Rectal smooth muscle tissue (tissue), 1 donor: ENCODE results near the gene RBFOX1.
"Not testable (repeated sequence)": the region's sequence is repeated elsewhere in the genome, so short reads cannot be mapped to it uniquely, and the experiment has no call there.

Experiments
- H3K27ac ChIP-seq: one replicate; pipeline ENCODE4 v1.7.0; 2013; ENCODE audit warnings: low read depth, low read length, inconsistent platforms
- H3K27me3 ChIP-seq: one replicate; pipeline ENCODE4 v1.7.0; 2013; ENCODE audit warnings: low read length; ENCODE audit not compliant: control insufficient read depth, insufficient read depth
- H3K36me3 ChIP-seq: one replicate; pipeline ENCODE4 v1.7.0; 2013; ENCODE audit warnings: low read length; ENCODE audit not compliant: control insufficient read depth, insufficient read depth
- H3K4me1 ChIP-seq: one replicate; pipeline ENCODE4 v1.7.0; 2013; ENCODE audit warnings: low read length; ENCODE audit not compliant: control insufficient read depth, insufficient read depth
- H3K4me3 ChIP-seq: one replicate; pipeline ENCODE4 v1.7.0; 2013; ENCODE audit warnings: low read length
- H3K9ac ChIP-seq: one replicate; pipeline ENCODE4 v1.7.0; 2013; ENCODE audit warnings: low read length

The RBFOX1 gene

DNA sequence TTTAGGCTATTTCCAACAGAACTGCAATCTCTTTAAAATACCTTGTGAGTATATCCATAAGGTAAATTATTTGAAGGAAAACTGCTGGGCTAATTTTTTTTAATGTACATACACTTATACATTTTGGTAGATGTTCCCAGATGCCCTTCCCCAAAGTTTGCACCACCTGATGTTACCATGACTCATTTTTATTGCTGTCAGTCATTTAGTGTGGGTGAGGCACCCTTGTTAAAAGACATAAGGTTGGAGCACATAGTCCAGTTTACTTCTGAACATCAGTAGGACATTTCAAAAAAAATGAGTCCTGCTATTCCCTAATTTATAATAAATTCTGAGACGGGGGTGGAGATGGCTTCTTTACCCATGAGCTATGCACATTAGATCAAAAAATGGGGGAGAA is 138.6 kb downstream of the RBFOX1 start:
- H3K4me3 ChIP-seq = no peak overlapping the region
- H3K27ac ChIP-seq = no peak overlapping the region
- no peaks in the 10 kb centered on the region for H3K27me3 ChIP-seq
- no peak overlapping the region for H3K9ac ChIP-seq
- no peaks in the 10 kb centered on the region for H3K4me1 ChIP-seq
- H3K36me3 ChIP-seq = no peaks in the 10 kb centered on the region

DNA sequence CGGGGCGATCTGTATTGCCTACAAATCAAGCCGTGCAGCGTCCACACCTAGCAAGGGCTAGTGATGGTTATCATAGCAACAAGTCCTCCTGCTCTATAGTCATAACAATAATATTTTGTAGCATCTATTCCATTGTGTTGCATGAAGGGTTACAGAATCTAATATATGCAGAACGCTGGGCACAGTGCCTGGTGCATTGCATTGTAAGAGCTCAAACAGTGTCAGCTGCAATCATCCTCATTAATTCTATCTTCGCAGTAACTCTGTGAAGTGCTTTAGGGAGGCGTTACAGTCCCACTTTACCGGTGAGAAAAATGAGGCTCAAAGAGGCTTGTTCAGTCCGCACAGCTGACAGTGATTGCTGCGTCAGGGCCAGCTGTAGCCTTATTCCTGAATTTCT is 149.4 kb downstream of the RBFOX1 start:
- Histone ChIP-seq H3K4me3 (no peak overlapping the region), H3K27ac (no peak overlapping the region), H3K9ac (no peak overlapping the region), H3K4me1 (no peaks in the 10 kb centered on the region), H3K36me3 (no peaks in the 10 kb centered on the region), H3K27me3 (no peaks in the 10 kb centered on the region)

DNA sequence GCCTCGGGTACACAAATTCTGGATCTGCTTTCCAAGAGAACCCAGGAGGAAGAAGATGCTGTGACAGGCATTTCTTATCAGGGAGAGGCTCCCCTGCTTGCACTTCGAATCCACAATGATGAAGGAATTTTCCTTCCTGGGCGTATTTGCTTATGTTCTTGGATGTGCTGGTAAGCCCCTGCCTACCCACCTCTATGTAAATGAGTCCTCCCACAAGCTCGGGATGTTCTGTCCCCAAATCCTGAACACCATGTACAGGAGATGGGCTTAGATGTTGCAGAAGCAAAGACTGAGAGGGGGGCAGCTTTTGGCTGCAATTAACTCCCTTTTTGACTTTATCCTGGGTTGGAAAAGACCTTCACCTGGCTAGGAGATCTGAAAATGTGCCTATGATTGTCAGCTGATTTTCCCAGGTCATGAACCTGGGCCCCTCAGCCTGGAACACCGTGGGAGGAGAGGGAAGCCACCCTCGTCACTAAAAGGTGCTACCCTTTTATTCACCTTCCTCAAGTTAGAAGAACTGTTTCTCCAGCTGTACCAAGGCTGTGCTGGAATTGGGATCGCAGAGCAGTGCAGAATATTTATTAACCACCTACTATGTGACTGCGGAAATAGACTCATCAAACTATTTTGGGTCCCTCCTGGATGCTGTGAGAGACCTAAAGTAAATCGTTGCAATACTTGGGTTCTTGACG is 150.1 kb downstream of the RBFOX1 start:
- Histone ChIP-seq H3K36me3 (no peaks in the 10 kb centered on the region), H3K9ac (no peak overlapping the region)

DNA sequence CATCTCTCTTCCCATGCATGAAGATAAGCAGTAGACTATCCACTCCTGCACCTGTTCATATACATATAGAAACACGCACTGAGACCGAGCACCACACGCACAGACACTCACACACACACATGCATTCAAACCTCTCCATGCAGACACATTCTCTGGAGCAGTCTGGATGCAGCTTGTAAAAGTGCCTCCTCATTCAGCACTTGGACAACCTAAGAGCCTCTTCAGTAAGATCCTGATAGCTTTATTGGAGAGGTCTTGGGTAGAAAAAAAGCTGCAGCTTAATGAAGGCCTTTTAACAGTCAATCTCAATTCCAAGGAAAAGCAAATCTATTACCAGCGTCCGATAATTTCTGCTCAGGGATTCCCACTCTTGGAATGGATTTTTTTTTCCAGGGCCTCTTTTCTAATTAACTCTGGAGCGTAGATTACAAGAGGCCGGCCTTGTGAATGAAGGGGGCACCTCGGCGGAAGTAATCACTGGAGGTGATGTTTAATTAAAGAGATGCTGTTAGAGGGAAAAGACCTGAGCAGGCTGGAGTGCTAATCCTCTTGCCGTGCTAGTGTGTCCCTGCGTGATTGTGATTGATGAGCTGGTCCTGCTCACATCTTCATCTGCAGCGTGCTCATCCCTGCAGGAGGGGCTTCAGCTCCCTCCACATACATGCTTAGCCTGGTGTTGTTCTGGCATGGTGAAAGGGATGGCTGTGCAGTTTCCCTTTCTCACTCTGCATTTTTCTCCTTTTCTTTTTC is 155.1 kb downstream of the RBFOX1 start:
- Histone ChIP-seq H3K36me3 (no peaks in the 10 kb centered on the region), H3K9ac (no peak overlapping the region), H3K27ac (no peak overlapping the region), H3K27me3 (no peaks in the 10 kb centered on the region), H3K4me1 (no peaks in the 10 kb centered on the region), H3K4me3 (no peak overlapping the region)

More for the DNA sequence above, 150.1 kb downstream of the RBFOX1 start:
- Histone ChIP-seq H3K27me3 (no peaks in the 10 kb centered on the region), H3K27ac (no peak overlapping the region), H3K4me1 (no peaks in the 10 kb centered on the region), H3K4me3 (no peak overlapping the region)

DNA sequence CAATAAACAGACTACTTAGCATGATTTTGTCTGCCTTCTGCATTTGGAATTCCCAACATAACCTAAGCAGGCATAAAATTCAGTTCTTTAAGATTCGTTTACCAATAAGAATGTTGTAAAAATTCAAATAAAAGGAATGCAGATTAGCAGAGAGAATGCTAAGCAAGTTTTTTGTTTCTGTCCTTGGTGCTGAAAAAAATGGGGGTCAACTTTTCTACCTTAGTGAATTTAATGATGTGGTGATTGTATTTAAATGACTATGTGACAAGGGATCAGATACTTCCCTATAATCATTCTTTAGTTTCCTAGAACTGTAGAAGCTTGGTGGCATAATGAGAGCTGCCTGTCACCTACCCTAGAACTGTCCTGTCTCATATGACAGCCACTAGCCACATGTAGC is 159.5 kb downstream of the RBFOX1 start:
- Histone ChIP-seq H3K27ac (no peak overlapping the region), H3K4me3 (no peak overlapping the region), H3K4me1 (no peaks in the 10 kb centered on the region), H3K36me3 (no peaks in the 10 kb centered on the region), H3K27me3 (no peaks in the 10 kb centered on the region), H3K9ac (no peak overlapping the region)

DNA sequence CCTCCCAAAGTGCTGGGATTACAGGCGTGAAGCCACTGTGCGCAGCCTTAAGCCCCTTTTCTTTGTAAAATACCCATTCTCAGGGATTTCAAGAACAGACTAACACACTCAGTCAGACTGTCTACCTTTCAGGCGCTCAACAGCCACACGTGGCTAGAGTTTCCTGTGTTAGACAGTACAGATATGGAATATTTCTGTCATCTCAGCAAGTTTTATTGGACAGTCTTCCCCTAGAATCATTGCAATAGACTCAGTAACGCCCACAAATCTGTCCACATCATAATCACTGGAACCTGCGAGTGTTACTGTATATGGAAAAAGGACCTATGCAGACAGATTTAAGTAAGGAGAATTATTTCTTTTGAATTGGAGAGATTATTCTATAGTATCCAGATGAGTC is 160.5 kb downstream of the RBFOX1 start:
- no peak overlapping the region for H3K4me3 ChIP-seq
- H3K36me3 ChIP-seq = no peaks in the 10 kb centered on the region
- no peak overlapping the region for H3K27ac ChIP-seq
- H3K4me1 ChIP-seq = no peaks in the 10 kb centered on the region
- H3K27me3 ChIP-seq = no peaks in the 10 kb centered on the region
- no peak overlapping the region for H3K9ac ChIP-seq

DNA sequence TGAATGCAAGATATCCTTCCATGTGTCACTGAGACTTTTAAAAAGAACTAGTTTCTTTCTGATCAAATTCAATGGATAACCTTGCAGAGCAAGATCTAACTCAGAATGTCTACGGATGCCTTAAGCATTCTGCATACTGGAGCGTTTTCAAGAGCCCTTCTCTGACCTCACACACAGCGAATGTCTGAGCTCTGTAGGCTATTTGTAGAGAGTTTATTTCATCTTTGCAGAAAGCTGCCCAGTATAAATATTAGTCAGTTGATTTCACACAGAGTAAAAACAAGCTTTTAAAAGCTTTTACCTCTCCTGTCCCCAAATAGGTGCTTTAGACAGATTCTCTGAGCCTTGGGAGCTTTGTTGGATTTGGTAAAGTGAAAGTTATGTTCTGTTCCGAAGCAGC is 165.0 kb downstream of the RBFOX1 start:
- no peaks in the 10 kb centered on the region for H3K4me1 ChIP-seq
- H3K9ac ChIP-seq = no peak overlapping the region
- H3K27me3 ChIP-seq = no peaks in the 10 kb centered on the region
- H3K4me3 ChIP-seq = no peak overlapping the region
- no peaks in the 10 kb centered on the region for H3K36me3 ChIP-seq
- no peak overlapping the region for H3K27ac ChIP-seq

DNA sequence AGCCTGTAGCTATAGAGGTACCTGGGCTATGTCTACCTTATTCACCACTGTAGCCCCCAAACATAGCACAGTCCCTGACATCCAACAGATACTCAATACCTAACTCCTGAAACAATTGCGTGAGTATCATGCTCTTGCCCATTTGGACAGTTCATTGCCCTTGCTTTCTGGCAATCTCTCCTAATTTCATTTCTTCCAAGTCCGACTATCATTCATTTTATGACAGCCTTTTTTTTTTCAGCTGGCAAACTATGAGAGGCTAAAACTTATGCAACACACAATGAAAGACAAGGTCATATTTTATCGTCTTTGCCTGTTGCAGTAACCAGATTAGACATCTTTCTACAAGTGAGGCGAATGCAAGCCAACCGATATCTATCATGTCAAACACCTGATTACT is 169.2 kb downstream of the RBFOX1 start:
- Histone ChIP-seq H3K9ac (no peak overlapping the region), H3K36me3 (no peaks in the 10 kb centered on the region), H3K4me3 (no peak overlapping the region), H3K27me3 (no peaks in the 10 kb centered on the region), H3K4me1 (no peaks in the 10 kb centered on the region), H3K27ac (no peak overlapping the region)

DNA sequence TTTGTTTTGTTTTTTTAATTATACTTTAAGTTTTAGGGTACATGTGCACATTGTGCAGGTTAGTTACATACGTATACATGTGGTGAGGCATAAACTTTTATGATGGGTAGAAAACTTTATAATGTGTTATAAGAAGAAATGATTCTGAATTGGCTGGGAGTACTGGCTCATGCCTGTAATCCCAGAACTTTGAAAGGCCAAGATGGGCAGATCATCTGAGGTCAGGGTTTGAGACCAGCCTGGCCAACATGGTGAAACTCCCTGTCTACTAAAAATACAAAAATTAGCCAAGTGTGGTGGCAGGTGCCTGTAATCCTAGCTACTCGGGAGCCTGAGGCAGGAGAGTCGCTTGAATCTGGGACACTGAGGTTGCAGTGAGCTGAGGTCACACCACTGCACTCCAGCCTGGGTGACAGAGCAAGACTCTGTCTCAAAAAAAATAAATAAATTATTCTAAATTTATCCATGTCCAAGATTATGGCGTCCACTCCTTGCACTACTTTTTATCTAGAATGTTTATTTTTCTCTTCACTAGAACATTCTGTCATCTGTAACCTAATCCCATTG is 170.0 kb downstream of the RBFOX1 start:
- not testable (repeated sequence) for H3K4me1 ChIP-seq, H3K27ac ChIP-seq, H3K4me3 ChIP-seq, H3K9ac ChIP-seq, H3K27me3 ChIP-seq, H3K36me3 ChIP-seq

DNA sequence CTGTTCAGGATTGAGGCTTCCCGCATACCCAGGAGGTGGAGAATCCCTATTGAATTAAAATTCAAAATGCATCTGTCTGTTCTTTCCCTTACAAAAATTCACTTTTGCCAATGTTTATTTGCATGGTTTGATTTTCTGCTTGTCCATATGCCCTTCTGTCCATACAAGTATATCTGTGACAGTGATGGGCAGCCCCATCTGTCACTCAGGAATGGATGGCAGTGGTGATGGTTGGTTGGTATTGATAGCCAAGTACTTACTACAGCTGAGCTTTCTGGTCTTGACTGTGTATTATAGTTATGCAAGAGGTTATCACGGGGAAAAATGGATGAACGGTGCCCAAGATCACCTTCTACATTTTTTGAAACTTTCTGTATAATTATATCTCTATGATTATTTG is 171.0 kb downstream of the RBFOX1 start:
- H3K4me1 ChIP-seq = no peaks in the 10 kb centered on the region
- no peak overlapping the region for H3K27ac ChIP-seq
- no peak overlapping the region for H3K4me3 ChIP-seq
- no peaks in the 10 kb centered on the region for H3K27me3 ChIP-seq
- no peak overlapping the region for H3K9ac ChIP-seq
- no peaks in the 10 kb centered on the region for H3K36me3 ChIP-seq

DNA sequence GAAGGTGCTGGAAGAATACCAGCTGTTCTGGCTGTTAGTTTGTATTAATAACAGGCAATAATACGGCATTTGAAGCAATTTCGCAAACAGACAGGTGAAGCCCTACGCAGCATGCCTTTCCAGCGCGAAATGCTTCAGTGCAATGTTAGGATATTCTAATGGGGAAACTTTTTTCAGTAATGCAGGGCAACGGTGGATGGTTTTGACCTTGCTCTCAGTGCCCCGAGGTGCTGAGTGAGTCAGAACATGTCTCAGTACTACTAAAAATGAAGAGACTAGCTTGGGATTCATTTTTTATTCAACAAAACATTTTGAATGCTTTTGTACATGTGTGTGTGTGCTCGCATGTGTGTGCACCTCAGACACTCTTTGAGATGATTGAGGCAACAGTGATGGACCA is 172.2 kb downstream of the RBFOX1 start:
- no peak overlapping the region for H3K9ac ChIP-seq
- no peak overlapping the region for H3K4me3 ChIP-seq
- H3K27me3 ChIP-seq = no peaks in the 10 kb centered on the region
- no peaks in the 10 kb centered on the region for H3K36me3 ChIP-seq
- H3K4me1 ChIP-seq = no peaks in the 10 kb centered on the region
- no peak overlapping the region for H3K27ac ChIP-seq

DNA sequence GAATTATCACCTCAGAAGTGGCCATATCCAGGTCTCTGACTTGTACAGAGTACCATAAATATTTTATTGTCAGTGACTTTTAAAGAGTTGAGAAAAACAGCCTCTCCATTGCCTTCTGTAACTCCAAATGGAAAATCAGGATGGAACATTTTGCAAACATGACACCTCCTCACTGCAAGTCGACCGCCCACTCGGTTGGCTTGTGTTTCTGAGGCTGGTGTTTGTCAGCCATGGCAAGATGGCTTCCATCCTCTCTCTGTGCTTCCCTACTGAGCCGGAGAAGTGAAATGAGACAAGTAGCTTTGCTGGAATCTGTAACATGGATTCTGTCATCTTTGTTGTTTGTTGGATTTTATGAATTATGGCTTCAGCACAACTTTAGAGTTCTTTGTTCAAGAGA is 172.8 kb downstream of the RBFOX1 start:
- no peak overlapping the region for H3K4me3 ChIP-seq
- H3K9ac ChIP-seq = no peak overlapping the region
- no peaks in the 10 kb centered on the region for H3K36me3 ChIP-seq
- no peak overlapping the region for H3K27ac ChIP-seq
- no peaks in the 10 kb centered on the region for H3K27me3 ChIP-seq
- no peaks in the 10 kb centered on the region for H3K4me1 ChIP-seq

DNA sequence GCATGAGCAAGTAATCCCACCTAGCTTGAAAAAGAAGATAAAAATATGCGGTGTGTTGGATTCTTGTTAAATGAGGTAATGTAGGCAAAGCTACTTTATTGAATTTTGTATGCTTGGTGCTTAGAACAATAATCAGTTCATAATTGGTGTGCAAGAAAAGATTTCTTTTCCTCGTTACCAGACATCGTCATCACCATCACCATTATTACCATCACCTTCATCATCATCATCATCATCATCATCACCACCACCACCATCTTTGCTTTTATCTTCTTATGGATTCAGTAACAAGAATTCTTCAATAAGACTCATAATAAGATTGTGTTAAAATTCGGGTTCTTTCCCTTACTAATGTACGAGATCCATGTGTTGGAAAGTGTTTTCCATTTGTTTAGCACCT is 173.7 kb downstream of the RBFOX1 start:
- Histone ChIP-seq H3K4me1 (no peaks in the 10 kb centered on the region), H3K4me3 (no peak overlapping the region), H3K9ac (no peak overlapping the region), H3K36me3 (no peaks in the 10 kb centered on the region), H3K27me3 (no peaks in the 10 kb centered on the region), H3K27ac (no peak overlapping the region)
